Activated CD4-positive, alpha-beta T cell treated with anti-CD3 and anti-CD28 coated beads, Interleukin-2, amount 10 ng/mL, durations not matched to agents 7 days and 5 days (primary cell): ENCODE measurements around the gene B2M. TPM values are rescaled to one million over a fixed set of nuclear protein-coding genes. Genes with fewer than 3 reads are reported as not detected.

ENCODE experiments used
- CTCF ChIA-PET: fragments of 350-600 bp; sonication (Branson Sonifier 250); formaldehyde crosslinking; loops from one replicate; lab custom pipeline; 2021; ENCODE audit warnings: antibody characterized with exemption; lab: Charles Lee
- POLR2A ChIA-PET: fragments of 350-600 bp; sonication (Branson Sonifier 250); formaldehyde crosslinking; loops from one replicate; lab custom pipeline; 2021; ENCODE audit warnings: antibody characterized with exemption; lab: Charles Lee
- DNase-seq: peaks from one replicate; pipeline ENCODE4 v3.0.0-alpha.2; 2020
- H3K27ac Mint-ChIP-seq: one replicate; pipeline ENCODE4 v1.8.0; 2021; ENCODE audit warnings: mild to moderate bottlenecking, moderate library complexity, mixed read lengths
- H3K27me3 Mint-ChIP-seq: one replicate; pipeline ENCODE4 v1.8.0; 2021; ENCODE audit warnings: mixed read lengths
- H3K36me3 Mint-ChIP-seq: one replicate; pipeline ENCODE4 v1.8.0; 2021; ENCODE audit warnings: low read depth, mixed read lengths
- H3K4me1 Mint-ChIP-seq: one replicate; pipeline ENCODE4 v1.8.0; 2021; ENCODE audit warnings: mixed read lengths
- H3K4me3 Mint-ChIP-seq: one replicate; pipeline ENCODE4 v1.8.0; 2021; ENCODE audit warnings: mild to moderate bottlenecking, moderate library complexity, mixed read lengths
- H3K9me3 Mint-ChIP-seq: one replicate; pipeline ENCODE4 v1.8.0; 2021; ENCODE audit warnings: mixed read lengths
- total RNA-seq, 2 experiments: library from RNA; stranded (reverse); gene quantifications; one replicate each; pipeline ENCODE4 v1.2.3, GENCODE V29; 2021

Gene B2M
- total RNA-seq, 2 experiments from 2014 or later = 9,253 to 11,726 TPM

DNA sequence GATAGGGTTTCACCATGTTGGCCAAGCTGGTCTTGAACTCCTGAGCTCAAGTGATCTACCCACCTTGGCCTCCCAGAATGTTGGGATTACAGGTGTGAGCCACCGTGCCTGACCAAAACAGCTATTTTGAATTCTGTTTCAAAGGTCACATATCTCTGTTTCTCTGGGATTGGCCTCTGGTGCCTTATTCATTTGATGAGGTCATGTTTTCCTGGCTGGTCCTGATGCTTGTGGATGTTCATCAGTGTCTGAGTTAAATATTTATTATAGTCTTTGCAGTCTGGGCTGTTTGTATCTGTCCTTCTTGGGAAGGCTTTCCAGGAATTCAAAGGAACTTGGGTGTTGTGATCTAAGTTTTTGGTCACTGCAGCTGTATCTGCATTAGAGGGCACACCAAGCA, 5.3 kb upstream of the B2M start:
- H3K4me1 Mint-ChIP-seq = peaks cover 41% of the 10 kb centered on the region
- peaks cover 62% of the 10 kb centered on the region for H3K36me3 Mint-ChIP-seq
- ChIA-PET CTCF (interaction anchor here (0.7 to 18.8 kb wide), 6 partner anchors 11 to 46 kb away, joined by 3 to 287 read pairs (median 4); partner anchors contain the start of gene SPG11), POLR2A (no interaction called here)
- peaks cover 35% of the 10 kb centered on the region for H3K9me3 Mint-ChIP-seq
- no peak for DNase-seq
- no peak overlapping the region for H3K4me3 Mint-ChIP-seq
- H3K27me3 Mint-ChIP-seq = no peaks in the 10 kb centered on the region
- no peak overlapping the region for H3K27ac Mint-ChIP-seq

DNA sequence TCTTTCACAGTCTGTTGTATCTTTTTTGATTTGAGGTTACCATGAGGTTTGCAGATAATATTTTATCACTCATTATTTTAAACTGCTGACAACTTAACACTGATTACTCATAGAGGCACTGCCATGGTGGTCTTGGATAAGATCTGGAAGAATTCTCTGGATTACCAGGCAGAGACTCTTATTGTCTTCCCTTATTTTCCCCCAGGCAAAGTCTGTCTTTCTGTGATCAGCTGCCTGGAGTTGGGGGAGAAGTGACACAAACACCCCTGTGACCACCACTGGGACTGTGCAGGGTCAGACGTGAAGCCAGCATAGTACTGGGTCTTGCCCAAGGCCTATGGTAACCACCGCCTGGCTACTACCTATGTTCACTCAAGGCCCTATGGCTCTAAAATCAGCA, 4.9 kb upstream of the B2M start:
- H3K36me3 Mint-ChIP-seq = peaks cover 63% of the 10 kb centered on the region

DNA sequence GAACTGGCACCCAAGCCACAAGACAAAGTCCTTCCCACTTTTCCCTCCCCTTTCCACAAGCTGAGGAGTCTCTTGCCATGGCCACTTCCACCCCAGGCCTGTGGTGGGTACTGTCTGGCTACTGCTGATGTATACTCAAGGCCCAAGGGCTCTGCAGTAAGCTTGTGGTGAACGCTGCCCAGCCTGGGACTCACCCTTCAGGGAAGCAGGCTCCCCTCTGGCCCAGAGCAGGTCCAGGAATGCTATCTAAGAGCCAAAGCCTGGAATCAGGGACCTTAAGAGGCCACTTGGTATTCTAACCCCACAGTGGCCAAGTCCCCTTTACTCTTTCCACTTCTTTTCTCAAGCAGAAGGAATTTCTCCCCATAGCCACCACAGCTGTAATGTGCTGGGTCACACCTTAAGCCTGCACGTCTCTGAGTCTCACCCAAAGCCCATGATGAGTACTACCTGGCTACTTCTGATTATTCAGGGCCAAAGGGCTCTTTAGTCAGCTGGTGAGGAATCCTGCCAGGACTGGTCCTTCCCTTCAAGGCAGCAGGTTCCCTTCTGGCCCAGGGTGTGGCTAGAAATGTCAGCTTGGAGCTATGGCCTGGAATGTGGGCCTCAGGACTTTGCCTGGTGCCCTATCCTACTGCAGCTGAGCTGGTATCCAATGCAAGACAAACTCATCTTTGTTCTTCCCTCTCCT, 4.2 kb upstream of the B2M start:
- H3K4me1 Mint-ChIP-seq = peaks cover 32% of the 10 kb centered on the region
- CTCF ChIA-PET = interaction anchor here (0.6 to 18.8 kb wide), 5 partner anchors 29 to 50 kb away, joined by 3 to 287 read pairs (median 7); partner anchors contain the start of gene SPG11
- POLR2A ChIA-PET = no interaction called here
- H3K9me3 Mint-ChIP-seq = peaks cover 27% of the 10 kb centered on the region
- no peak overlapping the region for H3K27ac Mint-ChIP-seq
- H3K4me3 Mint-ChIP-seq = no peak overlapping the region
- no peak for DNase-seq
- H3K27me3 Mint-ChIP-seq = no peaks in the 10 kb centered on the region
- H3K36me3 Mint-ChIP-seq = peaks cover 64% of the 10 kb centered on the region

More for the DNA sequence above, 4.9 kb upstream of the B2M start:
- ChIA-PET POLR2A (no interaction called here), CTCF (interaction anchor here (1.5 to 18.8 kb wide), 3 partner anchors 29 to 46 kb away, joined by 5 to 287 read pairs (median 15); partner anchors contain the start of gene SPG11)
- DNase-seq = no peak
- H3K4me1 Mint-ChIP-seq = peaks cover 37% of the 10 kb centered on the region
- no peaks in the 10 kb centered on the region for H3K27me3 Mint-ChIP-seq
- H3K9me3 Mint-ChIP-seq = peaks cover 32% of the 10 kb centered on the region
- H3K4me3 Mint-ChIP-seq = no peak overlapping the region
- no peak overlapping the region for H3K27ac Mint-ChIP-seq

DNA sequence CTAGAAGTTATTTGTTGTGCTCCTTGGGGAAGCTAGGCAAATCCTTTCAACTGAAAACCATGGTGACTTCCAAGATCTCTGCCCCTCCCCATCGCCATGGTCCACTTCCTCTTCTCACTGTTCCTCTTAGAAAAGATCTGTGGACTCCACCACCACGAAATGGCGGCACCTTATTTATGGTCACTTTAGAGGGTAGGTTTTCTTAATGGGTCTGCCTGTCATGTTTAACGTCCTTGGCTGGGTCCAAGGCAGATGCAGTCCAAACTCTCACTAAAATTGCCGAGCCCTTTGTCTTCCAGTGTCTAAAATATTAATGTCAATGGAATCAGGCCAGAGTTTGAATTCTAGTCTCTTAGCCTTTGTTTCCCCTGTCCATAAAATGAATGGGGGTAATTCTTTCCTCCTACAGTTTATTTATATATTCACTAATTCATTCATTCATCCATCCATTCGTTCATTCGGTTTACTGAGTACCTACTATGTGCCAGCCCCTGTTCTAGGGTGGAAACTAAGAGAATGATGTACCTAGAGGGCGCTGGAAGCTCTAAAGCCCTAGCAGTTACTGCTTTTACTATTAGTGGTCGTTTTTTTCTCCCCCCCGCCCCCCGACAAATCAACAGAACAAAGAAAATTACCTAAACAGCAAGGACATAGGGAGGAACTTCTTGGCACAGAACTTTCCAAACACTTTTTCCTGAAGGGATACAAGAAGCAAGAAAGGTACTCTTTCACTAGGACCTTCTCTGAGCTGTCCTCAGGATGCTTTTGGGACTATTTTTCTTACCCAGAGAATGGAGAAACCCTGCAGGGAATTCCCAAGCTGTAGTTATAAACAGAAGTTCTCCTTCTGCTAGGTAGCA, 851 bp upstream of the B2M start:
- CTCF ChIA-PET = interaction anchor here (0.9 to 18.8 kb wide), 15 partner anchors 9 to 131 kb away, joined by 3 to 287 read pairs (median 5); partner anchors contain the start of genes SPG11 and TRIM69
- H3K36me3 Mint-ChIP-seq = peaks cover 67% of the 10 kb centered on the region
- no peaks in the 10 kb centered on the region for H3K27me3 Mint-ChIP-seq
- POLR2A ChIA-PET = interaction anchor here (1.3 to 11.7 kb wide), 6 partner anchors 9 to 45 kb away, joined by 4 to 283 read pairs (median 38); partner anchors contain the start of genes SPG11 and TRIM69
- peak; percentile 59 for DNase-seq
- H3K4me1 Mint-ChIP-seq = peaks cover 35% of the 10 kb centered on the region
- peak overlapping the region; percentile 99 for H3K27ac Mint-ChIP-seq
- H3K9me3 Mint-ChIP-seq = peaks cover 2% of the 10 kb centered on the region
- H3K4me3 Mint-ChIP-seq = peak overlapping the region; percentile 96

DNA sequence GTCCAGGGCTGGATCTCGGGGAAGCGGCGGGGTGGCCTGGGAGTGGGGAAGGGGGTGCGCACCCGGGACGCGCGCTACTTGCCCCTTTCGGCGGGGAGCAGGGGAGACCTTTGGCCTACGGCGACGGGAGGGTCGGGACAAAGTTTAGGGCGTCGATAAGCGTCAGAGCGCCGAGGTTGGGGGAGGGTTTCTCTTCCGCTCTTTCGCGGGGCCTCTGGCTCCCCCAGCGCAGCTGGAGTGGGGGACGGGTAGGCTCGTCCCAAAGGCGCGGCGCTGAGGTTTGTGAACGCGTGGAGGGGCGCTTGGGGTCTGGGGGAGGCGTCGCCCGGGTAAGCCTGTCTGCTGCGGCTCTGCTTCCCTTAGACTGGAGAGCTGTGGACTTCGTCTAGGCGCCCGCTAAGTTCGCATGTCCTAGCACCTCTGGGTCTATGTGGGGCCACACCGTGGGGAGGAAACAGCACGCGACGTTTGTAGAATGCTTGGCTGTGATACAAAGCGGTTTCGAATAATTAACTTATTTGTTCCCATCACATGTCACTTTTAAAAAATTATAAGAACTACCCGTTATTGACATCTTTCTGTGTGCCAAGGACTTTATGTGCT, 527 bp downstream of the B2M start:
- H3K4me1 Mint-ChIP-seq = peaks cover 45% of the 10 kb centered on the region
- ChIA-PET POLR2A (interaction anchor here (0.9 to 11.7 kb wide), 6 partner anchors 17 to 164 kb away, joined by 3 to 283 read pairs (median 38); partner anchors contain the start of genes SPG11 and TRIM69), CTCF (interaction anchor here (1.0 to 18.8 kb wide), 11 partner anchors 10 to 133 kb away, joined by 3 to 287 read pairs (median 5); partner anchors contain the start of genes SPG11 and TRIM69)
- DNase-seq = peak; percentile 72
- peaks cover 2% of the 10 kb centered on the region for H3K9me3 Mint-ChIP-seq
- peak overlapping the region; percentile 99 for H3K27ac Mint-ChIP-seq
- peak overlapping the region; percentile 96 for H3K4me3 Mint-ChIP-seq
- peaks cover 76% of the 10 kb centered on the region for H3K36me3 Mint-ChIP-seq
- H3K27me3 Mint-ChIP-seq = no peaks in the 10 kb centered on the region

DNA sequence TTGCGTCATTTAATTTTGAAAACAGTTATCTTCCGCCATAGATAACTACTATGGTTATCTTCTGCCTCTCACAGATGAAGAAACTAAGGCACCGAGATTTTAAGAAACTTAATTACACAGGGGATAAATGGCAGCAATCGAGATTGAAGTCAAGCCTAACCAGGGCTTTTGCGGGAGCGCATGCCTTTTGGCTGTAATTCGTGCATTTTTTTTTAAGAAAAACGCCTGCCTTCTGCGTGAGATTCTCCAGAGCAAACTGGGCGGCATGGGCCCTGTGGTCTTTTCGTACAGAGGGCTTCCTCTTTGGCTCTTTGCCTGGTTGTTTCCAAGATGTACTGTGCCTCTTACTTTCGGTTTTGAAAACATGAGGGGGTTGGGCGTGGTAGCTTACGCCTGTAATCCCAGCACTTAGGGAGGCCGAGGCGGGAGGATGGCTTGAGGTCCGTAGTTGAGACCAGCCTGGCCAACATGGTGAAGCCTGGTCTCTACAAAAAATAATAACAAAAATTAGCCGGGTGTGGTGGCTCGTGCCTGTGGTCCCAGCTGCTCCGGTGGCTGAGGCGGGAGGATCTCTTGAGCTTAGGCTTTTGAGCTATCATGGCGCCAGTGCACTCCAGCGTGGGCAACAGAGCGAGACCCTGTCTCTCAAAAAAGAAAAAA, 1.2 kb downstream of the B2M start:
- POLR2A ChIA-PET = interaction anchor here (0.6 to 11.7 kb wide), 8 partner anchors 10 to 116 kb away, joined by 3 to 283 read pairs (median 23); partner anchors contain the start of genes SPG11 and TRIM69
- Mint-ChIP-seq H3K4me1 (peaks cover 51% of the 10 kb centered on the region), H3K27me3 (no peaks in the 10 kb centered on the region), H3K9me3 (peaks cover 2% of the 10 kb centered on the region), H3K36me3 (peaks cover 83% of the 10 kb centered on the region), H3K27ac (peak overlapping the region; percentile 99), H3K4me3 (peak overlapping the region; percentile 96)
- CTCF ChIA-PET = interaction anchor here (0.6 to 18.8 kb wide), 9 partner anchors 10 to 854 kb away, joined by 3 to 287 read pairs (median 6); partner anchors contain the start of genes SPG11 and TRIM69
- DNase-seq = peak; percentile 85

DNA sequence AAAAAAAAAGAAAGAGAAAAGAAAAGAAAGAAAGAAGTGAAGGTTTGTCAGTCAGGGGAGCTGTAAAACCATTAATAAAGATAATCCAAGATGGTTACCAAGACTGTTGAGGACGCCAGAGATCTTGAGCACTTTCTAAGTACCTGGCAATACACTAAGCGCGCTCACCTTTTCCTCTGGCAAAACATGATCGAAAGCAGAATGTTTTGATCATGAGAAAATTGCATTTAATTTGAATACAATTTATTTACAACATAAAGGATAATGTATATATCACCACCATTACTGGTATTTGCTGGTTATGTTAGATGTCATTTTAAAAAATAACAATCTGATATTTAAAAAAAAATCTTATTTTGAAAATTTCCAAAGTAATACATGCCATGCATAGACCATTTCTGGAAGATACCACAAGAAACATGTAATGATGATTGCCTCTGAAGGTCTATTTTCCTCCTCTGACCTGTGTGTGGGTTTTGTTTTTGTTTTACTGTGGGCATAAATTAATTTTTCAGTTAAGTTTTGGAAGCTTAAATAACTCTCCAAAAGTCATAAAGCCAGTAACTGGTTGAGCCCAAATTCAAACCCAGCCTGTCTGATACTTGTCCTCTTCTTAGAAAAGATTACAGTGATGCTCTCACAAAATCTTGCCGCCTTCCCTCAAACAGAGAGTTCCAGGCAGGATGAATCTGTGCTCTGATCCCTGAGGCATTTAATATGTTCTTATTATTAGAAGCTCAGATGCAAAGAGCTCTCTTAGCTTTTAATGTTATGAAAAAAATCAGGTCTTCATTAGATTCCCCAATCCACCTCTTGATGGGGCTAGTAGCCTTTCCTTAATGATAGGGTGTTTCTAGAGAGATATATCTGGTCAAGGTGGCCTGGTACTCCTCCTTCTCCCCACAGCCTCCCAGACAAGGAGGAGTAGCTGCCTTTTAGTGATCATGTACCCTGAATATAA, 2.0 kb downstream of the B2M start:
- CTCF ChIA-PET = interaction anchor here (0.6 to 18.8 kb wide), 13 partner anchors 9 to 855 kb away, joined by 3 to 287 read pairs (median 4); partner anchors contain the start of genes SPG11 and TRIM69
- POLR2A ChIA-PET = interaction anchor here (0.6 to 11.7 kb wide), 9 partner anchors 9 to 175 kb away, joined by 3 to 283 read pairs (median 6); partner anchors contain the start of genes SPG11 and TRIM69

DNA sequence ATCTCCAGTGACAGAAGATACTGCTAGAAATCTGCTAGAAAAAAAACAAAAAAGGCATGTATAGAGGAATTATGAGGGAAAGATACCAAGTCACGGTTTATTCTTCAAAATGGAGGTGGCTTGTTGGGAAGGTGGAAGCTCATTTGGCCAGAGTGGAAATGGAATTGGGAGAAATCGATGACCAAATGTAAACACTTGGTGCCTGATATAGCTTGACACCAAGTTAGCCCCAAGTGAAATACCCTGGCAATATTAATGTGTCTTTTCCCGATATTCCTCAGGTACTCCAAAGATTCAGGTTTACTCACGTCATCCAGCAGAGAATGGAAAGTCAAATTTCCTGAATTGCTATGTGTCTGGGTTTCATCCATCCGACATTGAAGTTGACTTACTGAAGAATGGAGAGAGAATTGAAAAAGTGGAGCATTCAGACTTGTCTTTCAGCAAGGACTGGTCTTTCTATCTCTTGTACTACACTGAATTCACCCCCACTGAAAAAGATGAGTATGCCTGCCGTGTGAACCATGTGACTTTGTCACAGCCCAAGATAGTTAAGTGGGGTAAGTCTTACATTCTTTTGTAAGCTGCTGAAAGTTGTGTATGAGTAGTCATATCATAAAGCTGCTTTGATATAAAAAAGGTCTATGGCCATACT, 4.0 kb downstream of the B2M start:
- H3K27me3 Mint-ChIP-seq = no peaks in the 10 kb centered on the region
- CTCF ChIA-PET = interaction anchor here (1.2 to 18.8 kb wide), 7 partner anchors 13 to 49 kb away, joined by 3 to 287 read pairs (median 6); partner anchors contain the start of genes SPG11 and TRIM69
- H3K4me3 Mint-ChIP-seq = peak overlapping the region; percentile 96
- POLR2A ChIA-PET = interaction anchor here (0.7 to 11.7 kb wide), 6 partner anchors 12 to 50 kb away, joined by 3 to 283 read pairs (median 4); partner anchors contain the start of gene SPG11
- peaks cover 89% of the 10 kb centered on the region for H3K36me3 Mint-ChIP-seq
- no peaks in the 10 kb centered on the region for H3K9me3 Mint-ChIP-seq
- DNase-seq = no peak
- H3K27ac Mint-ChIP-seq = peak overlapping the region; percentile 99
- H3K4me1 Mint-ChIP-seq = peaks cover 58% of the 10 kb centered on the region

More for the DNA sequence above, 2.0 kb downstream of the B2M start:
- no peaks in the 10 kb centered on the region for H3K27me3 Mint-ChIP-seq
- H3K4me3 Mint-ChIP-seq = peak overlapping the region; percentile 96
- peaks cover 89% of the 10 kb centered on the region for H3K36me3 Mint-ChIP-seq
- no peak for DNase-seq
- peaks cover 2% of the 10 kb centered on the region for H3K9me3 Mint-ChIP-seq
- H3K27ac Mint-ChIP-seq = peak overlapping the region; percentile 99
- peaks cover 56% of the 10 kb centered on the region for H3K4me1 Mint-ChIP-seq

DNA sequence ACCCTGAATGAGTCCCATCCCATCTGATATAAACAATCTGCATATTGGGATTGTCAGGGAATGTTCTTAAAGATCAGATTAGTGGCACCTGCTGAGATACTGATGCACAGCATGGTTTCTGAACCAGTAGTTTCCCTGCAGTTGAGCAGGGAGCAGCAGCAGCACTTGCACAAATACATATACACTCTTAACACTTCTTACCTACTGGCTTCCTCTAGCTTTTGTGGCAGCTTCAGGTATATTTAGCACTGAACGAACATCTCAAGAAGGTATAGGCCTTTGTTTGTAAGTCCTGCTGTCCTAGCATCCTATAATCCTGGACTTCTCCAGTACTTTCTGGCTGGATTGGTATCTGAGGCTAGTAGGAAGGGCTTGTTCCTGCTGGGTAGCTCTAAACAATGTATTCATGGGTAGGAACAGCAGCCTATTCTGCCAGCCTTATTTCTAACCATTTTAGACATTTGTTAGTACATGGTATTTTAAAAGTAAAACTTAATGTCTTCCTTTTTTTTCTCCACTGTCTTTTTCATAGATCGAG, 4.5 kb downstream of the B2M start:
- ChIA-PET POLR2A (interaction anchor here (0.6 to 11.7 kb wide), 5 partner anchors 13 to 51 kb away, joined by 3 to 283 read pairs (median 4); partner anchors contain the start of gene SPG11), CTCF (interaction anchor here (1.2 to 18.8 kb wide), 5 partner anchors 12 to 49 kb away, joined by 3 to 287 read pairs (median 6); partner anchors contain the start of gene SPG11)
- no peak for DNase-seq
- H3K4me3 Mint-ChIP-seq = peak overlapping the region; percentile 96
- H3K9me3 Mint-ChIP-seq = no peaks in the 10 kb centered on the region
- H3K27me3 Mint-ChIP-seq = no peaks in the 10 kb centered on the region
- H3K4me1 Mint-ChIP-seq = peaks cover 60% of the 10 kb centered on the region
- peak overlapping the region; percentile 99 for H3K27ac Mint-ChIP-seq
- H3K36me3 Mint-ChIP-seq = peaks cover 88% of the 10 kb centered on the region
